Neural progenitor cell (in vitro differentiated cells): ENCODE data around the gene ERFL.

ENCODE experiments used
- CTCF ChIP-seq: fragments of 200-600 bp; sonication (generic); IDR thresholded peaks from 2 replicates; pipeline ENCODE4 v1.5.1; 2017; ENCODE audit warnings: antibody characterized with exemption, mild to moderate bottlenecking
- EZH2 ChIP-seq: fragments of 200-600 bp; sonication (generic); IDR thresholded peaks from 2 replicates; pipeline ENCODE4 v1.6.1; 2017; ENCODE audit warnings: antibody characterized with exemption, mild to moderate bottlenecking, moderate library complexity
- EZH2phosphoT487 ChIP-seq: fragments of 200-600 bp; sonication (generic); IDR thresholded peaks from 2 replicates; pipeline ENCODE4 v1.6.1; 2017; ENCODE audit warnings: antibody characterized with exemption

- TF ChIP-seq CTCF, result no peak
- TF ChIP-seq EZH2phosphoT487, result peak; percentile 50
- peak; percentile 68 for TF ChIP-seq EZH2
Observed at GRCh38 chr19:41915021-41915775, 13.1 kb downstream of the ERFL start.
